Panc1 (cell line): ENCODE results near the gene RAPGEF1. TPM values are rescaled to one million over a fixed set of nuclear protein-coding genes. Genes with fewer than 3 reads are reported as not detected.

Experiments used
- ATAC-seq: fragments of 200-7000 bp; cut with Tn5 transposase; 2 replicates; pipeline ENCODE4 v1.9.1; 2020; ENCODE audit warnings: mild to moderate bottlenecking, moderate library complexity
- BruUV-seq: library from RNA; stranded (reverse); fragments of 400-500 nt; replicated peaks from 2 replicates; lab custom pipeline; 2021; lab: Mats Ljungman, UMichigan
- CTCF ChIA-PET: fragments of 300-600 bp; sonication (Branson Sonifier 250); formaldehyde crosslinking; loops from one replicate; lab custom pipeline; 2022; ENCODE audit warnings: antibody characterized with exemption; lab: Charles Lee
- POLR2A ChIA-PET: fragments of 300-600 bp; sonication (Branson Sonifier 250); formaldehyde crosslinking; loops from one replicate; lab custom pipeline; 2022; ENCODE audit warnings: antibody characterized with exemption; lab: Charles Lee
- DNase-seq: peaks from one replicate; pipeline ENCODE4 v3.0.0-alpha.2; 2010; ENCODE audit warnings: low read depth, low spot score
- H3K27ac ChIP-seq: 2 replicates; pipeline ENCODE4 v1.5.1; 2011; ENCODE audit warnings: mild to moderate bottlenecking, low read length, inconsistent platforms
- H3K27me3 ChIP-seq: fragments of 200-500 bp; sonication (Bioruptor generic); 2 replicates; pipeline ENCODE4 v1.6.0; 2014; ENCODE audit warnings: low read length, inconsistent platforms; ENCODE audit not compliant: control insufficient read depth, insufficient read depth
- H3K36me3 ChIP-seq: fragments of 200-500 bp; sonication (Bioruptor generic); 2 replicates; pipeline ENCODE4 v1.5.1; 2014; ENCODE audit warnings: inconsistent platforms, mild to moderate bottlenecking, low read length, moderate library complexity; ENCODE audit not compliant: control insufficient read depth, insufficient read depth
- H3K4me1 ChIP-seq: 2 replicates; pipeline ENCODE4 v1.5.1; 2011; ENCODE audit warnings: inconsistent platforms, mild to moderate bottlenecking, low read length, moderate library complexity; ENCODE audit not compliant: control insufficient read depth, insufficient read depth
- H3K4me3 ChIP-seq, 2 experiments: 2 replicates each; pipeline ENCODE4 v1.5.1; 2011 to 2012; ENCODE audit warnings: low read depth in 2 of 2, low read length in 2 of 2, mild to moderate bottlenecking in 2 of 2, inconsistent platforms in 1 of 2, moderate library complexity in 1 of 2
- H3K9me3 ChIP-seq: fragments of 200-500 bp; sonication (Bioruptor generic); 2 replicates; pipeline ENCODE4 v1.5.1; 2014; ENCODE audit warnings: low read depth, mild to moderate bottlenecking, inconsistent platforms, low read length, moderate library complexity; ENCODE audit not compliant: control insufficient read depth, insufficient read depth
- CTCF ChIP-seq: fragments of 450-650 bp; IDR thresholded peaks from 2 replicates; pipeline ENCODE4 v1.5.1; 2017; ENCODE audit warnings: mild to moderate bottlenecking
- POLR2AphosphoS5 ChIP-seq: IDR thresholded peaks from 2 replicates; pipeline ENCODE4 v1.6.1; 2012; ENCODE audit warnings: mild to moderate bottlenecking, low read depth, low read length, moderate library complexity
- REST ChIP-seq, 2 experiments: IDR thresholded peaks; 2 replicates each; pipeline ENCODE4 v1.6.1; 2011 to 2012; ENCODE audit warnings: low read depth in 2 of 2, control low read depth in 1 of 2, low read length in 1 of 2, mild to moderate bottlenecking in 1 of 2, moderate library complexity in 1 of 2; ENCODE audit not compliant: insufficient read depth in 1 of 2
- SIN3A ChIP-seq: IDR thresholded peaks from 2 replicates; pipeline ENCODE4 v1.6.1; 2012; ENCODE audit warnings: low read depth, mild to moderate bottlenecking, low read length, moderate library complexity, borderline replicate concordance; ENCODE audit not compliant: insufficient read depth
- TCF7L2 ChIP-seq: IDR thresholded peaks from 2 replicates; pipeline ENCODE4 v1.6.1; 2011; ENCODE audit warnings: mild to moderate bottlenecking, low read depth, low read length, inconsistent platforms
- in situ Hi-C: cut with HindIII; loops from 2 replicates; pipeline ENCODE4 v1.10.0; 2016; ENCODE audit warnings: low sequenced_read_pairs, low pct_unique_long_range_greater_than_20kb
- intact Hi-C: fragments of 100-400 bp; cut with micrococcal nuclease; formaldehyde crosslinking; loops from one replicate; pipeline ENCODE4 v1.10.0; 2022; ENCODE audit not compliant: unreplicated experiment
- total RNA-seq: library from RNA; stranded (reverse); gene quantifications from one replicate; pipeline ENCODE4 v1.2.1, GENCODE V29; 2021; ENCODE audit not compliant: unreplicated experiment

Gene RAPGEF1
- total RNA-seq, 1 experiment from 2014 or later, result 86.8 TPM

GRCh38 chr9:131731237-131731636 is 8.6 kb downstream of the RAPGEF1 start:
- DNase-seq, result no peak
- in situ Hi-C loops (no loop called here), intact Hi-C loops (loop anchor here (10.0 kb wide), 1 partner anchor 56 kb away; no protein-coding TSS in a partner anchor)
- Histone ChIP-seq H3K4me3 (no peak overlapping the region), H3K9me3 (no peaks in the 10 kb centered on the region), H3K27ac (peak overlapping the region; percentile 81), H3K36me3 (no peaks in the 10 kb centered on the region), H3K27me3 (no peaks in the 10 kb centered on the region), H3K4me1 (peaks cover 80% of the 10 kb centered on the region)
- TF ChIP-seq REST (IDR thresholded peaks at IDR 0.05; ENCODE audit: insufficient read depth in 1 of 2, low read depth in 2 of 2, low read length in 1 of 2) (no peak), SIN3A (no peak), CTCF (no peak), POLR2AphosphoS5 (no peak), TCF7L2 (no peak)
- ChIA-PET POLR2A (no interaction called here), CTCF (interaction anchor here (1.0 kb wide), 1 partner anchor 15 kb away, joined by 3 read pairs; no protein-coding TSS in a partner anchor)
- no peak for ATAC-seq
- BruUV-seq, result no TSS peak

GRCh38 chr9:131728961-131729360 is 10.9 kb downstream of the RAPGEF1 start:
- peaks cover 57% of the 10 kb centered on the region for H3K4me1 ChIP-seq
- intact Hi-C loops, result no loop called here
- peak; percentile 49 for ATAC-seq
- no peaks in the 10 kb centered on the region for H3K9me3 ChIP-seq
- BruUV-seq, result no TSS peak
- no peaks in the 10 kb centered on the region for H3K36me3 ChIP-seq
- H3K27ac ChIP-seq, result peak overlapping the region; percentile 75
- no peaks in the 10 kb centered on the region for H3K27me3 ChIP-seq
- POLR2A ChIA-PET, result no interaction called here
- TF ChIP-seq CTCF (no peak), REST (IDR thresholded peaks at IDR 0.05; ENCODE audit: insufficient read depth in 1 of 2, low read depth in 2 of 2, low read length in 1 of 2) (no peak), SIN3A (no peak), TCF7L2 (no peak), POLR2AphosphoS5 (no peak)
- H3K4me3 ChIP-seq, result no peak overlapping the region
- CTCF ChIA-PET, result interaction anchor here (0.5 kb wide), 1 partner anchor 28 kb away, joined by 6 read pairs; no protein-coding TSS in a partner anchor
- in situ Hi-C loops, result no loop called here
- no peak for DNase-seq
